ENCODE data around the gene MYO1D.
"Not testable (repeated sequence)": the region's sequence is repeated elsewhere in the genome, so short reads cannot be mapped to it uniquely, and the experiment has no call there.

GRCh38 chr17:32919876-32920275, 43.0 kb upstream of the MYO1D start:
- not testable (repeated sequence) for TF ChIP-seq CTCF (IDR thresholded peaks at IDR 0.05); POLR2AphosphoS5 (IDR thresholded peaks at IDR 0.05; ENCODE audit: low read depth, low read length); REST (IDR thresholded peaks at IDR 0.05; ENCODE audit: insufficient read depth in 1 of 2, low read depth in 2 of 2, low read length in 1 of 2)

Data from Panc1 (cell line).